ENCODE results near the gene MMP24.
"Not testable (repeated sequence)": the region's sequence is repeated elsewhere in the genome, so short reads cannot be mapped to it uniquely, and the experiment has no call there.

The MMP24 gene

DNA sequence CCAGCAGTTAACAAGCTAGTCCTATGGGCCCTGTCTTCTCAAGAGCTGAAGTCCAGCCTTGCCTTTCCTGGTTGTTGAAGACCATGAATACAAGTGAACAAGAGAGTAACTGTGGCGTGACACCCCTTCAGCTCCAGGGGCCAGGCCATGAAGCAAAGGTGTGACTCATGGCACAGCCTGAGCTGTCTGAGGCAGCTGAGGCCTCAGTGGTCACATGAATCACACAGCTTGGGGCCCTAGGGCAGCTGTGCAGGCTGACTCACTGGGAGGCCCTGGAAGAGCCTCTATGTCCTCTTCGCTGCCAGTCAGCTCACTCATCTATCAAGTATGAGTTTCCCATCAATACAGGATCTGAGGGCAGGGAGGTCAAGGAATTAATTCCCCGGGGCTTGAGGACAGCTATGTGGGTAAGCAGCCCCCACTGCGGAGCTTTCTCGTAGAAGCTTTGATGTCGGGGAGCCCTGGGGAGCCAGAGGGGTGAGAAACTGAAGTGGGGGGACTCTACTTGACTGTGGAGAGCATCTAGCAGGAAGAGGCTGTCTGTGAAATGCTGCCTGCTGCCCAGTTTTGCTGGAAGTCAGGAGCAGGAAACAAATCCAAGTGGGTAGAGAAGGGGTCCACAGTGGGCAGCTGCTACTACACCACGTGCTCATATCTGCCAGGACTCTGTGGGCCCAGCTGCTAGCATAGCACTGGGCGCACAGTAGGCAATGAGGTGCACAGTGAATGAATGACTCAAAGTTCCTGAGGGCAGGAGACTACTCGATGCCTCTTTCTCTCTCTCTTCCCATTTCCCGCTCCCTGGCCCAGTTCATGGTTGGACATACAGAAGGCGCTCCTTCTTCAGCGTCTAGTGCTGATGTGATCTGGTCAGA, 79.4 kb downstream of the MMP24 start:
- peak; percentile 69 to 91 for DNase-seq (ENCODE audit: extremely low read depth in 1 of 2, low read depth in 1 of 2)

DNA sequence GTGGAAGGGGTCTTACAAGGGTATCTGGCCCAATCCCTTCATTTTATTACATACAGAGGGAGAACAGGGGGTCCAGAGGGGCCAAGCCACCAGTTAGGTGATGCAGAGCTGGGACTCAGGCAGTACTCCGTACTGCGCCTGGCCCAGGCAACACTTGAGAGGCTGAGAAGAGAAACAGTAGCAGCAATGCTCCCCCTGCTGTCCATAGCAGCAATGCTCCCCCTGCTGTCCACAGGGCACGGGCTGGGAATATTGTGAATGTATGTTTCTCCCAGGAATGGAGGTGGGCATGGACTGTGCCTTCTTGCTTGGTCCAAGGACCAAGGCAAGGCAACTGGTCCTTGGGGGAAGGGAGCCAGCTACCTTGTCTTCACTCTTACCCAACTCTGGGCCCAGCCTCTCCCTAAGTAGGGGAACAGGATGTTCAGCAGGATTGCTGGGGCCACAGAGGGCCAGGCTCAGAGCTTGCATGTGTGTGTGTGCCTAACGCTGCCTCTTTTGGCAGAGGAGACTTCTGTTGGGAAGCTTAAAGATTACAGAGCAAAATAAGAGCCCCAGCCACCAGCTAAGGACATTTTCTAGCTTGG, 80.5 kb downstream of the MMP24 start:
- no peak for DNase-seq (ENCODE audit: extremely low read depth in 1 of 2, low read depth in 1 of 2)

DNA sequence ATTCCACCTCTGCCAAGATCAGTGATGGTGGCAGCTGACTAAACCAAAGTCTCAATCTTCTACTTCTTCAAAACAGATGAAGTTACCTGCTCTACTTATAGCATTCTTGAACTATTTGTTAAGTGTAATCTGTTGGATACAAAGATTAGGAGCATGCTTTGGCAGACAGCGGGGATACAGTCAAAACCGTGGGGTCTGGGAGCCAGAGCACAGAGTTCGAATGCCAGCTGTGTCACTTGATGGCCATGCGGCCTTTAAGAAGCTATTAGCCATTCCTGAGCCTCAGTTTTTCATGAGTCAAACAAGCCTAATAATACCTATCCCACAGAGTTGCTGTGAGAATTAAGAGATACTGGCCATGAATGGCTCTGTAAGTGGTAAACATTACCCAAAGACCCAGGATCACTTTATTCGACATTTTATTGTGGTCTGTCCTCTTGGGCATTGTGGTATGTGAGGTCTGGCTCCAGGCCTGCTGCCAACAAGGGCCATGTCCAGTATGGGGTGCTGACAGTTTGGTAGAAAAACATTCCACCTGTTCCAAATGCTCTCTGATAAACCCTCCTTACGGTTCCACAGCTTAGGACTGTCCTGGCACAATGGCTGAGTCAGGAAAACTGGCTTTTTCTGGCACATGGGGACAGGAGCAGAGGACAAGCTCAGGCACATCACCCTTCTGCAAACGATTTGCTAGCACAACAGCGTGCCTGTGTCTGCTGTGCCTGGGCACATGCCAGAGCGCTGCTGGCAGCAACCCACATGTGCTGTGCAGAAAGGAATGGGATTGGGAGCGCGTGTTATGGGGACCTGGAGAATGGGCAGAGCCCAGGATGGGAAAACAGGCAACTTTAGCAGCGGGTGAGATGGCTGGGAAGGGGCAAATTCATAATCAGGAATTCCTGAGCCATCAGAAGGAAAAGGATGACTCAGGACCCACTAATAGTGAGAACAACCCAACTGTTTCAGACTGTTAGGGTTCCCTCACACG, 81.5 kb downstream of the MMP24 start:
- no peak for DNase-seq (ENCODE audit: extremely low read depth in 1 of 2, low read depth in 1 of 2)

DNA sequence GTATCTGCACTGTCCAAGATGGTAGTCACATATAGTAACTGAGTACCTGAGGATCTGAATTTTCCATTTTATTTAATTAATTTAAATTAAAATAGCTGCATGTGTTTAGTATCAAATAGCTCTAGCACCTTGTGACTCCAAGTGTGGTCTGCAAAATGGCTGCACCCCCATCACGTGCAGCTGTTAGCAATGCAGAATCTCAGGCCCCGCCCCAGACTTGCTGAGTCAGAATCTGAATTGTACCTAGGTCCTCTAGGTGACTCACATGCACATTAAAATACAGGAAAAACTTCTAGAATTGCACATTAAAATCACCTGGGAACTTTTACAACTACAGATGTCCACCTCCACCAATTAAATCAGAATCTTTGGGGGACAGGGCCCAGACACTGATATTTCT, 84.9 kb downstream of the MMP24 start:
- peak; percentile 45 to 89 for DNase-seq (ENCODE audit: extremely low read depth in 1 of 2, low read depth in 1 of 2)

DNA sequence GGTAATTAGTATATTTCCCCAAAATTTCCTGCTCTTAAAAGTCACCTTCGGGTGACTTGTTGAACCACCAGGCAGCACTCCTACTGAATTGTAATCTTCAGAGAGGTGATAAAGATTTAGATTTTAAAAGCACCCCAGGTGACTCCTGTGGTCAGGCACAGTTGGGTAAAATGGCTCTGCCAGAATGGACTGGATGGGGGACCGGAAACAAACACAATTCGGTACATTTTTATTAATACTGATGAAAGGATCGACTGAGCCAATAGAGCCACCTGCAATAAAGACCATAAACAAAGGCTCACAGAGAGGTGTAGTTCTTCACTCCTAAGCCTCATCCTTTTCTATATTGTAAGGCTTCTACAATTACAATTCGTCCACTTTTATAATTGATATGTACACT, 85.3 kb downstream of the MMP24 start:
- DNase-seq (ENCODE audit: extremely low read depth in 1 of 2, low read depth in 1 of 2) = no peak

DNA sequence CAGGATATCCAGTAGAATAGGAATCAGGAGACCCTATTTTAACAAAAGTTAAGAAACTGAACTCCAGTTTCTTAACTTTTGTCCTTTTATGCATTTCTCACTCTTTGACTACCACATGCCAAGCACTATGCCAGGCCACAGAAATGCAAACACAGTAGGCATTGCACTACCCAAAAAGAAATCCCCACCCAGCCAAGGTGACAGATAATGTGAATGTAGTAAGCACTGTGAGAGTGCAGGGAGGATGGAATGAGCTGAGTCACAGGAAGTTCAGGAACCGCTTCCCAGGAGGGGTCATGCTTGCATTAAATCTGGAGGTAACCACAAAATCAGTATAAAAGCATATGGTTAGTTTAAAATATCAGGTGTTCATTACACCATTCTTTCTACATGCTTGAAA, 85.8 kb downstream of the MMP24 start:
- DNase-seq (ENCODE audit: extremely low read depth in 1 of 2, low read depth in 1 of 2) = peak in 1 of 2 donors; percentile 24

DNA sequence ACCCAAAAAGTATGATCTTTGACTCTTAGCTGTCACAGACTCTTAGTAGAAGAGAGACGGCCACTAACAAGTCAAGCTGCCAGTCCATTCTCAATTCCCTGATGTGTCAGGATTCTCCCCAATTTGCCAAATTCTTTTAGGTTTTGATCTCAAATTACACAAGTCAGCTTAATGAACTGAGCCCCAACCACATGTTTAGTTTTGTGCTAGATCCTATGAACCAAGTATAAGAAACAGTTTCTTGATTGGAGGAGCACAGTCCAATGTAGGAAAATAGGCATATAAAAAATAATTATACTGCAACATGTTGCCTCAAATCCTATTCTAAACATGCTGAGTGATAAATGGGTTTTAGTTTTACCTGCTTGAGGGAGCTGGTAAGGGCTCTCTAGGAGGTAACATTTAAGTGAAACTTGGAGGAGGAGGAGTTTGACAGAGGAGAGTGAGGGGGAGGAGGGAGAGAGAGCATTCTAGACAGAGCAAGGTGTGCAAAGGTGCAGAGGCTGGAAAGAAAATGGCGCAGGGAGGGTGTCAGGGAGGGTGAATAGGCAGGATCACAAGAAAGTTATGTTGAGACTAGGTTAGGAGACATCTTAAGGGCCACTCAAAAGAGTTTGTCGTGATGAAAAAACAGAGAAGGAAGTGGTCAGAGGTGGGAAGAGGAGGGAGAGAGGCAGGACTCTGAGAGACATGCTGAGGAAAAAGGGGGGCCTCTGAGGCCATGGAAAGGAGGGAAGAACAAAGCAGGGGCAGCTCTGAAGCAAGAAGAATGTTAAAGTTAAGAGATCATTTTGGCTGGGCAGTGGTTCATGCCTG, 88.5 kb downstream of the MMP24 start:
- DNase-seq (ENCODE audit: extremely low read depth in 1 of 2, low read depth in 1 of 2) = no peak

DNA sequence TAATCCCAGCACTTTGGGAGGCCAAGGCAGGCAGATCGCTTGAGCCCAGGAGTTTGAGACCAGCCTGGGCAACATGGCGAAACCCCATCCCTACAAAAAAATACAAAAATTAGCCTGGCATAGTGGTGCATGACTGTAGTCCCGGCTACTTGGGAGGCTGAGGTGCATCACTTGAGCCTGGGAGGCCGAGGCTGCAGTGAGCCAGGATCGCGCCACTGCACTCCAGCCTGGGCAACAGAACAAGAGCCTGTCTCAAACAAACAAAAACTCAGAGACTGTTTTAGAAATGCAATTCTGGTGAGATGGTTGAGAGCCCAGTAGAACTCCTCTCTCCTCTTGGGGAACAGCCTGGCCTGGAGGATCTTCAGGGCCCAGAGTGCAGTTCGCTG, 89.1 kb downstream of the MMP24 start:
- DNase-seq (ENCODE audit: extremely low read depth in 1 of 2, low read depth in 1 of 2) = not testable (repeated sequence)

DNA sequence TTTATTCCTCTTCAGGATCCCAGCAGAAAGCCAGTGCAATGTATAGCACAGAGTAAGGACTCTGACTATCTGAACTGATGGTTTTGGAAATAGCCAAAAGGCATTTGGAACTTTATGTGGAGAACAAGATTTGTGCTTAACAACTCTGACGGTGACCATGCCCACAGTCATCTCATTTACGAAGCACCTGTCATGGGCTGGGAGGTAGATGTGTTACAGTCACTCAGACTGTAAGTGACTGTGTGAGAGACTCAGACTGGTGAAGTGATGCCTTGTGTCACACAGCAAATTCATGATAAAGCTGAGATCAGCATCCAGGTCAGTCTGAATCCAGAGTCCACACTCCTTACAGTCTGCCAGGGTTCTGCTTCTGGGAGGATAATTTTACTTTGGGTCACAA, 89.6 kb downstream of the MMP24 start:
- DNase-seq (ENCODE audit: extremely low read depth in 1 of 2, low read depth in 1 of 2) = no peak

DNA sequence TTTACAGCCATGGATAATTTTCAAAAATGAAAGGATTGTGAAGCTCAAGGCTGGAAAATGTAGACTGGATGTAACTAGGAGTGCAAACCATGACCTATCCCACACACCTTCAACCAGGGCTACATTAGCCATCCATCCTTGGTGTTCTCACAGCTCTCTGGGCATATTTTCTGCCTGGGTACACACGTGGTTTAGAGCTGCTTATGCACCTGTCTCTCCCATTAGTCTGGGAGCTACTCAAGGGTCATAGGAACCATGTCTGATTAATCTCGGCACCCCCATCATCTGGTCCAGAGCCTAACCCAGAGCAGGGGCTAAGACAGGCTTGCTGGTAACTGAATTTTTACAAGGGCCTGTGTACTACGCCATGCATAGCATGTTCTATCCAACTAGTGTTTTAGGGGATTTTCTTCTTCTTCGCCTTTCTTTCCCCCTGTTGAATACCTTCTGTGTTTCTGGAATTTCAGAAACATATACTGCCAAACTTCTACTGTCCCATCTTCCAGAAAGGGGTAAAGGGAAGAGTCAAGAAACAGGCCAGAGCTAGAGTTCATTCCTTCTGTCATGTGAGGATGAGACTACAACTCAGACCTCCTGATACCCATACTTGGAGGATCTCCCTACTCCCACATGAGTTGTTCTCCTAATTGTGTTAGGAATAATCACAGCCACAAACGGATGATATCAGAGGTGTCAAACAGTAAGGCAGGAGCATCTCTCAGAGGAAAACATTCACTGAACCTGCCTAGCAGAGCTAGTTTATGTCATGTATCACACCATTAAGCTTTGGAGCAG, 91.1 kb downstream of the MMP24 start:
- DNase-seq (ENCODE audit: extremely low read depth in 1 of 2, low read depth in 1 of 2) = no peak

DNA sequence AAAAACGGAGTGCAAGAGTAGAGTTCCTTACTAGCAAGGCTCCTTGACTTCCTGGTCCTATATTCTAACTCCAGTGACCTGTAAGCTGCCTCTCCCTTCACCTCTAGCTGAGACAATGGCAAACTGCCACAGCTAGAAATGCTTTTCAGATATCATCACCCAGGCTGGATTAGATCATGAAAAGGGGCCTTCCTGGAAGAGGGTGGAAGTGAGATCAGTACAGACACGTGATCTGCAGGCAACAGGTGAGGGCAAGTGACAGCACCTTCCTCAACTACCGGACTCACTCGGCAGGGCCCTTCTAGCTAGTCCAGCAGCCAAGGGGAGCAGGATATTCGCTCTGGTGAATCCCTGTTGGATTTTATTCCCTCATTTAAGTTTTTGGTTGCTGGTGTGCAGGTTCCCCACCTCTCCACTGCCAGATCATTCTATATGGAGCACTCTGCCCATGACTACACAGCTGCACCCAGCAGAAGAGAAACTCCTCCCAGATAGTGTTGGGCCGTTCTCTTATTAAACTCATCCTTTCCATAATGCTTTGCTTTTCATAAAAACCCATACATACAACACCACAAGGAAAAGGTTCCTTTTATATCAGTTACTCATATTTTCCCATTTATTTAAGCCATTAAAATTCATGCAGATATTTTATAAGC, 92.1 kb downstream of the MMP24 start:
- DNase-seq (ENCODE audit: extremely low read depth in 1 of 2, low read depth in 1 of 2) = no peak

DNA sequence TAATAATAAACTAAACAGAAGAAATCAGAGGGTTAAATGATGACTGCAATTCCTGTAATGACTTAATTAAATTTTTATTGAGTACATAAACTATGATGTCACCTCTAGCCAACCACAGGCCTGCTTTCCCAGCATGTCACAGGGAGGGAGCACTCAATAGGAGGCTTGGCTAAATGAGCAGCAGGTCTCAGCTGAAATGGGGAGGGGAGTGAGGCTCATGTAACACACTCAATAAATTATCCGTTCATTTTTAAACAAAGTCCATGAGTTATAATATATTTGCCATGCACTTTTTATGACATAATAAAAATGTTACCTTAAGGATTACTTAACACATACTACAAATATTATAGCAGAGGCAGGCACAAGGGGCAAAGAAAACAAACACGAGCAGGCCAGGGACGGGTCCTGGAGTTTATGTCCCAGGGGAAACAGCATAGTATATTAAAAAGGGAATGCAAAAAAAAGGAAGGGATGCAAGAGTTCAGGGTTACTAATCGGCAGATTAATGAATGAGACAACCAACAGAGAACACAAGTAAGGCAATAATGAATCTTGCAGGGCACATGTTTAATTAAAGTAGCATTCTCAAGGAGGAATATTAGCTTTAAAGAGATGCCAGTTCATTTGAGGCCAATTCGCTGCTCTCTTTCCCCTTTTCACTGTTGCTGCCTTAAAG, 92.8 kb downstream of the MMP24 start:
- DNase-seq (ENCODE audit: extremely low read depth in 1 of 2, low read depth in 1 of 2) = no peak

DNA sequence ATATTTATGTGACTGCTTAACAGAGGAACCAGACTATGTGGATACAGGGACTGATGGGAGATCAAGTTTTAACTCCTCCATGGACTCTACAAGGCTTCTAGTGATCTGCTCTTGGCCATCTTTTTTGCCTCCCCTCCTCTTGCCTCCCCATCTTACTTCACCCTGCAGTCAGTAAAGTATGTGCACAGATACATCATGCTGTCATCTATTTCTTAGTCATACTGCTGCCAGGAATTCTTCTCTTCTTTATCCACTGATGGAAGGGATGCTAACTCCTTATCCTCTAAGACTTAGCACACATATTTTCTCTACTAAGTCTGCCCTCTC, 93.3 kb downstream of the MMP24 start:
- no peak for DNase-seq (ENCODE audit: extremely low read depth in 1 of 2, low read depth in 1 of 2)

DNA sequence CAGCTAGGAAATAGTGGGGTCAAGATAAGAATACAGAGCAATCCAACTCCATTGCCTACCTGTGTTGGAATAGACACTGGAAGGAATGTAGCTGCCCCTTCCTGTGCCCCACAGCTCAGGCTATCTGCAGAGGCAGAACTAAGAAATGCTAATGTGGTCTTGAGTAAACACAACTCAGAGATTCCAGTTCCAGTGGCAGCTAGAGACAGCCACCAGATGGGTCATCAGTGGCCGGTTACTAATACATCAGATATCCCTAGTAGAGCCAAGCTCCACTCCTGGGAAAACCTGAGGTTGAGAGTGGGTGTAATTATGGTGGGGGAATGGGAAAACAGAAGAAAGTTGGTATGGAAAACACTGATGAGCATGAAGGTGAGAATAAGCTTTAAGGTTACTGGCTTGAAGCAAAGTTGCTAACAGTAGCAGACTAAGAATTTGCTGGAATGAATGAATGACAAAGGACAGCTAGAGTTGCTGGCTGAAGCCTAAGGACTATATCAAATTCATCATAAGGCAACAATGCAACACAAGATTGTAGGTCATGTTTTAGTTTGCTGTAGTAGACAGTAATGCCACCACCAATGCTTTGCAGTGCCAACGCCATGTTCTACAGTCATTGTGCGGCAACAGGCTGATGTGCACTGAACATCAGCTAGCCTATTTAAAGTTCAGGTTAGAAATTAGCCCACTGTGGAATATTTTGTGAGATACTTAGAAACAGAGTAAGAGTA, 94.1 kb downstream of the MMP24 start:
- no peak for DNase-seq (ENCODE audit: extremely low read depth in 1 of 2, low read depth in 1 of 2)

DNA sequence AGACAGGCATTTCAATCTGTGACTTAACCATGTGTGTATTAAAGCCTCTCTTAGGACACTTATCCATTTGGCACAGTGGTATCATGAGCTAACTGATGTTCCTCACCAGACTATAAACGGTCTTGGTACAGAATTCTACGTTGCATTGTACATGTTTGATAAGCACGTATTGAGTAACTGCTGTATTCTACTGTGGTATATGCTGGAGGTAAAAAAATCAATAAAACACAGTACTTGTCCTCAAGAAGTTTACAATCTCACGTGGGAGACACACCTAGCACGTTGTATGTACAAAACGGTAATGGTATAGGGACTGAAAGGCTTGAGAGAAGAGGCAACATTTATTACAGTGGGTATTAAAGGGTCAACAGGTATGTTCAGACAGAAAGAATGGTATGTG, 98.9 kb downstream of the MMP24 start:
- no peak for DNase-seq (ENCODE audit: extremely low read depth in 1 of 2, low read depth in 1 of 2)

DNA sequence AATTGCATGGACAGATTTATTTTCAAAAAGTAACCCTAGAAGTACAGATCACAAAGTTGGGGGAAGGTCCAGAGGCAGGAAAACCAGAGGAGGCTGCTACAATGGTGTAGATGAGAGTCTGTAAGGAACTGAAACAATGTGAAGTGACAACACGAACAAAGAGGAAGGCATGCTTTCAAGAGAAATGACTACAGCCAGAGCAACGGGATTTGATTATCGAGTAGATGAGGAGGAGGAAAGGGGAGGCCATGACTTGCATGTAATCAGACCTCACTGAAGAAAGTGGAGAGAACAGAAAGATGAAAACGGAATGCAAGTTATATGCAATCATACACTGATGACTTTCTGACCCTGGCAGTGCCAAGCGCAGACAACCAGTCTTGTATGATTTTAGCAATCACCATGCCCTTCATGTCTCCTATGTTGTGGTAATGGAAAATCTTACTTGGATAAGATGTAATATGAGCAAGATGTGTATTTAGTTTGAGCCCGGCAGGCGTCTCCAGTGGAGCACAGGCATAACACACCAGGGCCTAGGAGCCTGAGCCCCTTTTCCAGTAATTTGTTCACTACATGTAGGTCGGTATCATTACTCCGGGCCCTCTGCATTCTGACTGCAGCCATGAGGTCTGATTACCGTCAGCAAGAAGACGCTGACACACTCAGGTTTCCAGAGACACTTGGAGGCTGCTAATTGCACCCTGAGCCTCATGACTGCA, 99.7 kb downstream of the MMP24 start:
- no peak for DNase-seq (ENCODE audit: extremely low read depth in 1 of 2, low read depth in 1 of 2)

Measured in stimulated activated CD8-positive, alpha-beta memory T cell treated with anti-CD3 and anti-CD28 coated beads, Interleukin-7, amount 100 ng/mL, for 48 hours (primary cell).